NCI-H82 treated with DMSO at 0.1 percent for 48 hours (cell line): ENCODE measurements around the gene STK11.
"Not testable (repeated sequence)": the region's sequence is repeated elsewhere in the genome, so short reads cannot be mapped to it uniquely, and the experiment has no call there.

ENCODE experiments used
- DNase-seq: peaks from one replicate; lab custom pipeline; 2025; ENCODE audit not compliant: unreplicated experiment; lab: John Stamatoyannopoulos, UW

Gene STK11

DNA sequence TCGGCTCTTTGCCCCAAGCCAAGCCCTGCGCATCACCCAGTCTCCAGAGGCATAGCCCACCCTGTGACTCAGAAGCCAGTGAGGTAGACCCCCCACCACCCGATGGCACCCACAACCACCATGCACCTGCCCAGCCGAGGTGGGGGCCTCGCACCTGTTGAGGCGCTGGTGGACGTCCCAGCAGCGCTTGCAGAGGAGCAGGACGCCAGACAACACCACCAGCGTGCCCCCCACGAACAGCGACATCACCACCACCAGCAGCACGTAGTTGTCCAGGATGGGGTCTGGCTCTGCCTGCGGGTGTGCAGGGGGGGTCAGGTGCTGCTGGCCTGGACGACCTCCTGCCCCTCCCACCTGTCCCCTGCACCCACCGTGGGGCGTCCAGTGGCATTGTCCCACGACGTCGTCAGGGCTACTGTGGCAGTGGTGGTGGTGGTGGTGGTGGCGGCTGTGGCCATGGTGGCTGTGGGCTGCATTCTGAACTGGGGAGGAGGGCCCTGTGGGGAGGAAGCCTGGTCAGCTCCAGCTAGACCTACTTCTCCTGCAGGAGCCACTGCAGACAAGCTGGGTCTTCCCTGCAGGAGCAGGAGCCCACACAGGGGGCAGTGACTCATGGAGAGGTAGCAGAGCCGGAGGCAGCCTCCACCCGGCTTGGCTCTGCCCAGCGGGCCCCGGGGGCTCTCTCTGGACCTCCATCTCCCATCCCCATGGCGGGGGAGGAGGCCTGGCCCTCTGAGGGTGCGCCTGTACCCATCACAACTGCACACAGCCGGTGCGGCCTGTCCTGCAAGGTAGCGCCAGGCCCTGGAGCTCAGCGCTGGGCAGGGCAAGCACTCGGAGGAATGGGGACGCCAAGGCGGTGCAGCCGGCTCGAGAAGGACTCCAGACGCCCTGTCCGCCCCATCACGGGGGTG, 30.3 kb downstream of the STK11 start:
- no peak for DNase-seq

GRCh38 chr19:1236576-1236975, 31.0 kb downstream of the STK11 start:
- no peak for DNase-seq

- no peak for DNase-seq
Measured at GRCh38 chr19:1237027-1237659, 31.6 kb downstream of the STK11 start.

DNA sequence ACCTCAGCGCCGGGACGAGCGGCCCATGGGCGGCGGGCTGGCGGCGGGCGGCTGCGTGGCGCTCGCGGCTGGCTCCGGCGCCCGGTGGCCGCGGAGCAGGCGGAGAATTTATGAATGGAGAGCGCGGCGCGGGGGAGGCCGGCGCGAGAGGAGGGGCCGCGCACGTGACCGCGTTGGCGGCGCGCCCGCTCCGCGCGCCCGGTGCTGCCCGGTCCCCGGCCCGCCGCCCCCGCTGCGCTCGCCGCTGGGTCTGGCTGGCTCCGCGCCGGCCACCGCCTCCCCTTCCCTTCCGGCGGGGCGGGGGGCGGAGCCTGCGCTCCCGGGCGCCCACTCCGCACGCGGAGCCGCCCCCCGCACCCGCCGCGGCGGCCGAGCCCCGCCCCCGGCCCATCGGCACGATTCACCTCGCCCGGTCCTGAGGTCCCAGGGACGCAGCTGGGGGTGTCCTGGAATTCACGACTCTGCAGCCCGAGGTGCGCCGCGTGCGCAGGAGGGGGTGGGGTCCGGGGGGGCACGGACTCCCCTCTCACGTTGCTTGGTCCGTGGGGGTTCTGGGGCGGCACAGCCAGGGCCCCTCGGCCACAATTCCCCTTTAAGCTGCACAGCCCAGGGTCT, 32.3 kb downstream of the STK11 start, which contains the start of gene CBARP:
CBARP (minus strand) TSS at position 252 of the 615 bp plus-strand sequence. CDS start 1,905 bp downstream, outside the sequence.
- no peak for DNase-seq

GRCh38 chr19:1238369-1239303, 33.1 kb downstream of the STK11 start:
- no peak for DNase-seq

GRCh38 chr19:1239420-1239795, 33.8 kb downstream of the STK11 start:
- no peak for DNase-seq

- DNase-seq: no peak
Measured at GRCh38 chr19:1239796-1240737, 34.5 kb downstream of the STK11 start.

DNA sequence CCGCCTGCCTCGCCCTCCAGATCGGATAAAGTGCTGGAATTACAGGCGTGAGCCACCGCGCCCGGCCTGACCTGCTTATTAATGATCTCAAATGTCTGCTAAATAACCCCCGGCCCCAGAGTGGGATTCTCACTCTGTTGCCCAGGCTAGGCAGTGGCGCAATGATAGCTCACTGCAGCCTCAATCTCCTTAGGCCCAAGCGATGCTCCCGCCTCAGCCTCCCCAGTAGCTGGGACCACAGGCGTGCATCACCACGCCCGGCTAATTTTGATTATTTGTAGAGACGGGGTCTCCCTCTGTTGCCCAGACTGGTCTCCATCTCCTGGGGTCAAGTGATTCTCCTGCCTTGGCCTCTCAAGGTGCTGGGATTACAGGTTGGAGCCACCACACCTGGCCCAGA, 35.3 kb downstream of the STK11 start:
- no peak for DNase-seq

DNA sequence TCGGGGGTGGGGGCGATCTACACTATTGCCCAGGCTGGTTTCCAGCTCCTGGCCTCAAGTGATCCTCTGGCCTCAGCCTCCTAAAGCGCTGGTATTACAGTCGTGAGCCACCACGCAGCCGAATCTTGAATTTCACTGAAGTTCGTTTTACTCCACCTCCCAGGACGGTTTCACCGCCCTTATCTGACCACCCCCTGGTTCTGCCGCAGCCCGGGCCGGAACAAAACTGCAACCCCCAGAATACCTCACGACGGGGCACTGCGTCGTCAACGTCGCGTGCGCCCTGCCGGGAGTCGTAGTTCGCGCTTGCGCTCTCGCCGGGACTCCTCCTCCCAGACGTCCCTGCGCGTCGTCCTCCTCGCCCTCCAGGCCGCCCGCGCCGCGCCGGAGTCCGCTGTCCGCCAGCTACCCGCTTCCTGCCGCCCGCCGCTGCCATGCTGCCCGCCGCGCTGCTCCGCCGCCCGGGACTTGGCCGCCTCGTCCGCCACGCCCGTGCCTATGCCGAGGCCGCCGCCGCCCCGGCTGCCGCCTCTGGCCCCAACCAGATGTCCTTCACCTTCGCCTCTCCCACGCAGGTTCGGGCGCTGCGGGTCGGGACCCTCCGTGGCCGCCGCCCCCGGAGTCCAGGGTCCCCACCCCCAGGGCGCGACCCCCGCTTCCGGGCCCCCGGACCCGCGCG, 36.0 kb downstream of the STK11 start, which contains the start of gene ATP5F1D:
ATP5F1D (plus strand) TSS at position 335 of the 679 bp plus-strand sequence; CDS start at position 435, 100 bp downstream.
- DNase-seq: peak; percentile 65

DNA sequence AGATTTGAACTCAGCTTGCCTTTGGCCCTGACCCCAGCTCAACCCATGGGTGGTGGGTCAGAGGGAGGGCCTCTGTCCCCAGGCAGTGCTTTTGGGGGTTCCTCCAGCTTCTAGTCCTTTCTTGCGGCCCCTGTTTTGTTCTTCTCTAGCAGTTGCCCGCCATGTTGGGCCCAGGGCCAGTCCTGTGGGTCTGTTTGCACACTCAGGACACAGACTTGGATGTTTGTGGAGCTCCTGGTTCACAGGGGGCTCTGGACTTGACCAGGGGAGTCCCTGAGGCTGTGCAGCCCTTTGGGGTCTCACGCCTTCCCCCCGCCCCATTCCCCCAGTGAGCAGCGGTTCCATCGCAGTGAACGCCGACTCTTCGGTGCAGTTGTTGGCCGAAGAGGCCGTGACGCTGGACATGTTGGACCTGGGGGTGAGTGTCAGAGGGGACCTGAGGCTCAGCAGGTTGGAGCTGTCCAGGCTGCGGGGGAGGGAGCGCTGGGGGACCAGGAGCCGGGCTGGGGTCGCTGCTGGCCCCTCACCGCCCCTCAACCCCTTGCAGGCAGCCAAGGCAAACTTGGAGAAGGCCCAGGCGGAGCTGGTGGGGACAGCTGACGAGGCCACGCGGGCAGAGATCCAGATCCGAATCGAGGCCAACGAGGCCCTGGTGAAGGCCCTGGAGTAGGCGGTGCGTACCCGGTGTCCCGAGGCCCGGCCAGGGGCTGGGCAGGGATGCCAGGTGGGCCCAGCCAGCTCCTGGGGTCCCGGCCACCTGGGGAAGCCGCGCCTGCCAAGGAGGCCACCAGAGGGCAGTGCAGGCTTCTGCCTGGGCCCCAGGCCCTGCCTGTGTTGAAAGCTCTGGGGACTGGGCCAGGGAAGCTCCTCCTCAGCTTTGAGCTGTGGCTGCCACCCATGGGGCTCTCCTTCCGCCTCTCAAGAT, 38.5 kb downstream of the STK11 start:
- no peak for DNase-seq

DNA sequence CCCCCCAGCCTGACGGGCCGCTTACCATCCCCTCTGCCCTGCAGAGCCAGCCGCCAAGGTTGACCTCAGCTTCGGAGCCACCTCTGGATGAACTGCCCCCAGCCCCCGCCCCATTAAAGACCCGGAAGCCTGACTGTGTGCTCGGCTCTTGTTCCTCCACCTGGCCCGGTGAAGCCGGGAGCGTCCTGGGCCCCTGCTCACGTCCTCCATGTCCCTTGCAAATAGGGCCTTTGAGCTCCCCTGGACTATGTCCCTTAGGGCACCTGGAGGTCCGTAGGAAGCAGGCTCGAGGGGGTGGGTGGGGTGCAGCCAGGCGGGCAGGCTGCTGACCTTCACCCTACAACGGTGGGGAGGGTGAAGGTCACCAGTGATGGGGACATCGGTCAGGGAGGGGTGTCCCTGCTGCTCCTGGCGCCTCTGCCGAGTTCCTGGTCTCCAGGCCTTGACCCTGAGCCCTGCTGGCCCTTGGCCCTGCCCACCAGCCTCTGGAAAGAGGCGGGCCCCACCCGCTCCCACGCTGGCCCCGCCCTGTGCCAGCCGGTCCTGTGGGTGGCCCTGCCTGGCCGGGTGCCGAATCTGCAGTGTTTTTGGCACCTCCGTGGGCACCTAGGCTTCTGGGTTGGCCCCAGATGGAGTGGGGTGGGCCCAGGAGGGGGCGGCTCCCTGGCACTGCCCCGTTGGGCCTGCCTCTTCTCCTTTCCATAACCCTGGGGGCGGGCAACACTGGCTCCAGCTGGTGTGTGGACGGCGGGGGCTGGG, 39.3 kb downstream of the STK11 start:
- no peak for DNase-seq

- DNase-seq: no peak
Measured at GRCh38 chr19:1245494-1246264, 40.1 kb downstream of the STK11 start.

GRCh38 chr19:1246265-1247087, 40.9 kb downstream of the STK11 start:
- DNase-seq: not testable (repeated sequence)

GRCh38 chr19:1247748-1248138, 42.2 kb downstream of the STK11 start:
- DNase-seq: no peak

DNA sequence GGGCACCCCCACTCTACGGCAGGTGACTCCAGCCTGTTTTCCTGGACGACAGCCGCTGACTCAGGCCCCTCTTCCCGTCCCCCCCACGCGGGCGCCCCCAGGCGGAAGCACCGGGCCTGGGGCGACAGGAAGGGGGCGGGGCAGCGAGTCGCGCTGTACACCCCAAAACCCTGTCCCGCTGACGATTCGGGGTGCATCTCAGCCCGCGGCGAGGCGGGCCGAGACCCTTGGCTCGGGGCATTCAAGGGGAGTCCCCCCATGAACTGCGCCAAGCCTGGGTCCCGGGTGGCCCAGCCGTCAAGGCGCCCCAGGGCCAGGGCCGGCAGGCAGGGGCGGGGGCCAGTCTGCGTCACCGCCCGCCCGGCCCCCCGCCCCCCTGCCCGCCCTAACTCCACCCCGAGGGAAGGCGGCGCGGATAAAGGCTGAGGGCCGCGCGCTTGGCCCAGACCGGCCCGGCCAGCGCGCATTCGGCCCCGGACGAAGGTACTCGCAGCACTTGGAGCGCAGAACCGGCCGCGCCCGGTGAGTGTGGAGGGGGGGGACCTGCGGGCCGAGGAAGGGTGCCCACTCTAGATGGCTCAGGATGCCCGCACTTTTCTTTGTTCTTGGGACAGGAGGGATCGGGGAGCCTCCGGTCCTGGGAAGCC, 42.7 kb downstream of the STK11 start, which contains the start of gene MIDN:
MIDN (plus strand) TSS at position 445 of the 647 bp plus-strand sequence. CDS start 1,714 bp downstream, outside the sequence.
- DNase-seq: no peak
